ENCODE results near the gene URM1.
"Not testable (repeated sequence)": the region's sequence is repeated elsewhere in the genome, so short reads cannot be mapped to it uniquely, and the experiment has no call there.

The URM1 gene

DNA sequence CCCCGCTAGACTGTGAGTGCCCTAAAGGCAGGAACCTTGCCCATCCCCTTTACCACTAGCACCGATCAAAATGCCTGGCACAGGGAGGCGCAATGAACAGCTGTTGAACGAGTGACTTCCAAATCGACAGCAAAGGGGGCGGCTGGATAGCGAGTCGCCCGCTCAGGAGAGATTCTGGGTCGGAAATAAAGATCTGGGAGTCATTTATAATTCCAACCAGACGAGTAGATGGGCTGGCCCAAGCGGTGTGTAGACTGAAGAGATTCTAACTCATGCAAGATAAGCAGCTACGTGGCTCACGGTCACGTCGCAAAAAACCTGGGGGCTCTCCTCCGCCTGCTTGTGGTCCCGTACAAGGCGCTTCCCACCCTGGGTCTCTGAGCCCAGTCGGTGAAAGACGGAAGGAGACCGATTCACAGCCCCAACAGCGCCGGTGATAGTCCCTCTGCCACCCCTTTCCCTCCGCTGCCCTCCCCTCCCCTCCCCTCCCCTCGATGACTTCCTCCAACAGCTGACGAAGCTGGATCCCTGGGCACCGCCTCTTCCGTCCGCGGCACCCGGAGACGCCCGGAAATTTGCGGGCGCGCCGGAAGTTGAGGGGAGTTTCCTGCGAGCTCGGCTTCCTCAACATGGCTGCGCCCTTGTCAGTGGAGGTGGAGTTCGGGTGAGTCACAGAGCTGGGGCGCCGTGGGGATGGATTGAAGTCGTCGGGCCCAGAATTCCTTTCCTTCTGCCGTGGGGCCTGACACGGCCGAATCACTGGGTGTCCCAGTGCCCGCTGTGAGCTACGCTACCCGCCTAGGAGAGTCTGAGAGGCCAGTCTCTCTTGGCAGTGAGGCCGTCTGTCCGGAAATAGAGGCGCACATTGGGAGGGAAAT, at the start of gene URM1:
TSS of gene URM1 (plus strand) at position 623 of the 878 bp plus-strand sequence. CDS start at position 630, 7 bp downstream.
- DNase-seq, result peak; percentile 48 to 98 (median 94)

DNA sequence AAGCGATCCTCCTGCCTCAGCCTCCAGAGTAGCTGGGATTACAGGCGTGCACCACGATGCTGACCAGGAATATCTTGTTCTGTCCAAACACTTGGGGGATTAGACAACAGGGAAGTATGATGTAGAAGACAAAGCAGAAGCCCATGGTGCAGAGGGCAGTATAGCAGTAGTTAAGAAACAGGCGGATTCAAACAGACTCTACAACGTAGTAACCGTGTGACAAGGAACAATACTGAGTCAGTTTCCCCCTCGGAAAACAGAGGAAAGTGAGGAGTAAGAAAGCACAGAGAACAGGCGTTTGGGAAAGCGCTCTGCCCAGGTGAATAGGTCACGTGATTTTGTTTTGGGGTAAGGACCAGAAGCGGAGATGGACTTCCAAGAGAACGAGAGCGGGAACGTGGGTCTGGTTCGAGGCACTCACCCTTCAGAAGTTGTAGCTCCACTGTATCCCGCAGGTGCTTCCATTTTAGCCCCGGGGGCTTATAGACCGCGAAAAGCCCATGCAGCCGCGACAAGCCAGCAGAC, 49.2 kb upstream of the URM1 start:
- DNase-seq, result no peak

DNA sequence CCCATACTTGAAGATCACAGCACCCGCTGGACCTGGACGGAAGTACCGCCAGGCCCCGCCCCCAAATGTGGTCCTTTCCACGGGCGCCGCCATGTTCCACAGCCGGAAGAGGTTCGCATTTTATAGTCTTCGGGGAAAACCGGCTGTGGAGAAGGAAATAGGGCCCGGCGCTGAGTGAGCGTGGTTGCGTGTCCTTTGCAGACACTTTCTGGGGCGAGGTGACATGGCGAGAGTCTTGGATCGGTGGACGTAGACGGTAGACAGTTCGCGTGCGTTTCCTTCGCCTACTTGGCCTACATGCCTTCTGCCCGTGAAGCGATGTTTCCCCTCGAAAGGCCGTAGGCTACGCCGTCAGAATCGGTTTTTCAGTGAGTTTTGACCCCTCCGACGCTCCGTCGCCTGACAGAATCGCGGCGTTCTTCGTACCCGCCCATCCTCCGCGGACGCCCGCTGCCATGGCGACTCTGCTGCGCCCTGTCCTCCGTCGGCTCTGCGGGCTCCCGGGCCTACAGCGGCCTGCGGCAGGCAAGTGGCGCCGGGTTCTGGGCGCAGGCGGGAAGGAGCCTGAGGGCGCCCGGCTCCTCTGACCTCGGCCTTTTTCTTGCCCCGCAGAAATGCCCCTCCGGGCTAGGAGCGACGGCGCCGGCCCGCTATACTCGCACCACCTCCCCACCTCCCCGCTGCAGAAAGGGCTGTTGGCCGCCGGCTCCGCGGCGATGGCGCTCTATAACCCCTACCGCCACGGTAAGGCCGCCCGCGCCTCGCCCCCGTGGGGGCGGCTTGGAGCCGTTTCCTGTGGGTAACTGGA, 48.6 kb upstream of the URM1 start, which contains the start of the genes COQ4 and TRUB2:
TSS of gene COQ4 (plus strand) at position 436 of the 808 bp plus-strand sequence. CDS start at position 456, 20 bp downstream.
TSS of gene TRUB2 (minus strand) at position 44 of the 808 bp plus-strand sequence. CDS start at position 5, 39 bp downstream.
- DNase-seq, result peak; percentile 73 to 99 (median 92)

DNA sequence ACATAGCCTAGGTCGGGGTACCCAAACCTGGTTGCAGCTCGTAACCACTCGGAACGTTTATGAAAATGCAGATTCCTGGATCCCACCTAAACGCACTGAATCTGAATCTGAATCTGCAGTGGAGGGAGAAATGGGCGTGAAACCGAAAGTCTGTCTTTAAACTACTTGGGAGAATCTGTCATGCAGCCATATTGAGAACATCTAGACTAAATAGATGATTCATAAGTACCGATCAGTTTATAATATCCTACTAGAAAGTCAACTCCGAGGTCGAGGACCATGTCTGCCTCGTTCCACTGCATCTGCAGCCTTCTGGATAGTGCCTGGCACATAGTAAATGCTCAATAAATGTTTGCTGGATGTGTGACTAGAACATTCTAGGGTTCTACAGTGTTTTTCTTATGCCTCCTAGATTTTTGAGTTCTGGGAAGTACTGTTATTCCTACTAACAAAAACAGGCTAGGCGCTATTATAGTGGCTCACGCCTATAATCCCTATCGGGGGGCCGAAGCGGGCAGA, 47.9 kb upstream of the URM1 start:
- no peak for DNase-seq

- DNase-seq, result no peak
These were observed 47.4 kb upstream of the URM1 start for GRCh38 chr9:128323791-128324190.

GRCh38 chr9:128324401-128324800, 46.8 kb upstream of the URM1 start:
- DNase-seq, result no peak

DNA sequence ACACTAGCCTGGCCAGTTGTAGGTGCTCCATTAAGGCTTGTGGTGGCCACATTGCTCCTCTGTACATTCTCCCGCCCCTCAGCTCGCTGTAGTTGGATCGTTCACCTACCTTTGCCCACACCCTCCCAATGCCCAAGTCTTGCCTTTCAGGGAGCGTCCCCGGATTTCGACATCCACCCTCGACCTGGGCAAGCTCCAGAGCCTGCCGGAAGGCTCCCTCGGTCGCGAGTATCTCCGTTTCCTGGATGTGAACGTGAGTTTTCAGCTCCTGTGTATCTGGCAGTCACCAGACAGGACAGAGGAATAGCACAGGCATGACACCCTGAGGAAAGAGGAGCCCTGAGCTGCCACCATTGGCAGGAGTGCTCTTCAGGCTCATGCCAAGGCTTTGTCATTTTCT, 45.5 kb upstream of the URM1 start:
- no peak for DNase-seq

GRCh38 chr9:128333451-128333869, 37.7 kb upstream of the URM1 start:
- no peak for DNase-seq

- no peak for DNase-seq
These were observed 36.0 kb upstream of the URM1 start for GRCh38 chr9:128335161-128335560.

- no peak for DNase-seq
These were observed 35.3 kb upstream of the URM1 start for GRCh38 chr9:128335914-128336313.

DNA sequence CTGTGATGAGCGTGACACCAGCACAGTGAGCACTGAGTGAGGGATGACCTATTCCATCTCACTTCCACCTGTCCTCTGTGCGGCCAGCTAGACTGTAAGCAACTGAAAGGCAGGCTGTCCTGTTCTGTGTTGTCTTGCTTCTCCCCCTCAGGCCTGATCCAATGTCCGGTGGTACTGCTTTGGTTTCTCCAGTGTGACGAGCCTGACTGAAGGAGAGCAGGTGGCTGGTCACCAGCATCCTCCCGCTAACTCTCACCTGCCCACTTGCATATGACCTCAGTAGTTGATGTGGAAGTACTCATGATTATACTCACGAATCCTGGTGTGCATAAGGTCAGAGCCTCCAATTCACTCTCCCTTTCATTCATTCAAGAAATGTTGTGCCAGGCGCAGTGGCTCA, 33.2 kb upstream of the URM1 start:
- no peak for DNase-seq

- not testable (repeated sequence) for DNase-seq
These were observed 32.1 kb upstream of the URM1 start for GRCh38 chr9:128338852-128339614.

DNA sequence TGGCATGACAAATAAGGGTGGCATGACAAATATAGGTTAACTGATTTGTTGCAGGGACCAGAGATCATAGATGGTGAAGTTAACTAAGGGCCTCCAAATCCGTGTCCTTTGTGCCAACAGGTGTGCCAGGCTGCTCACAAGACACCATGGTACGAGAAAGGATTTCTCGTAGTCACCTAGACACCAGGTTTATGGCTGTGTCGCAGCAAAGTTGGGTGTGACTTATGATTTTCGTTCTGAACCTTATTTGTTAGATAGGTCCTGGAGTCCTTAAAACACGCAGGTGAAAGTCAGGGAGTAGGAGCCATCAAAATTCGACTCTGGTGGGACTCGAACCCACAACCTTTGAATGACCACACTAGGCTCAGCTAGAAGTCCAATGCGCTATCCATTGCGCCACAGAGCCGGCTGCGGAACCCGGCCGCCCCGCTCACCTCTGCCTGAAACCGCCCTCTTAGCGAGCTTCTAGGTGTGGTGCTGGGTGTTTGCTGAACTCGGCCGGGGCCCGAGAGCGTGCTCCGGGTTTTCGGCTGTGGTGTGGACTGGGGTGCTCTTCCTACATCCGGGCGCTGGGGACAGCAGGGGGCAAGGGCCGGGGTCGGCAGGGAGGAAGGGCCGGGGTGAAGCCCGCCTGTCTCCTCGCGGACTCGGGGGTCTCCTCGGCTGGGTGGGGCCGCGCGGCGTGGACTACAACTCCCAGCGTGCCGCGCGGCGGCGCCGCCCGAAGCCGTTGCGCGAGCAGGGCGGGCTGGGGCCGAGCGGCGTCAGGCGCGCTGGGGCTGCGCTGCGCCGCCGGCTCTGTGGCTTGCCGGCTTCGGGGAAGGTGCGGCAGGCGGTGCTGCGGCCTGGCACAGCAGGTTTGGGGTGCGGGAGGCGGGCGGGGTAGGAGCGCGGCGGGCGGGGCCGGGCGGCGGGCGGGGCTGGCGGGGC, 31.1 kb upstream of the URM1 start, which contains the start of gene SLC27A4:
TSS of gene SLC27A4 (plus strand) at position 767 of the 930 bp plus-strand sequence. CDS start 2,606 bp downstream, outside the sequence.
- peak in 50 of 51 donors; percentile 6 to 80 (median 38) for DNase-seq

- peak in 5 of 51 donors; percentile 8 to 62 (median 33) for DNase-seq
These were observed 30.3 kb upstream of the URM1 start for GRCh38 chr9:128340691-128341434.

GRCh38 chr9:128341435-128341849, 29.7 kb upstream of the URM1 start:
- DNase-seq, result peak in 32 of 51 donors; percentile 3 to 60 (median 24)

DNA sequence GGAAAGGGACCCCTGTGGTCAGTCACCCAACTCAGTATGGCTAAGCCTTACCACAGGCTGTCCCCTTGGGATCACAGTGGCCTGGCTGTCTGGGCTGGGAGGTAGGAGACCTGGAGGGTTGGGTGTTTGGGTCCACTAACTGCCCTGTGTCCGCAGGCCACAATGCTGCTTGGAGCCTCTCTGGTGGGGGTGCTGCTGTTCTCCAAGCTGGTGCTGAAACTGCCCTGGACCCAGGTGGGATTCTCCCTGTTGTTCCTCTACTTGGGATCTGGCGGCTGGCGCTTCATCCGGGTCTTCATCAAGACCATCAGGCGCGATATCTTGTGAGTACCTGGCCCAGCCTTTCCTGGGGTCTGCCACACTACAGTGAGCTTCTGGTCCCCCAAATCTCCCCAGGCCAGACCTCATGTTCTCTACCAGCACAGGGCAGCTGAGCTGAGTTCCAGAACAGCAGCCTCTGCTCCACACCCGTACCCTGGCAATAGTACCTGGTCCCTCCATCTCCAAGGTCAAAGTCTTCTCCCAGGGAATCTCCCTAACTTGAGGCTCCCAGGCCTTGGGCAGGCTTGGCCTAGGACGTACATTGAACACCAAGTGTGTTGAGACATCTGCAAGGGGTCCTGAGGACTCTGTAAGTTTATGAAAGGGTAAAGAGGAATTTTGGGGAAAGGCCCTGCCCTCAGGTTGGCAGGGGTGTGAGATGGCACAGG, 28.0 kb upstream of the URM1 start:
- no peak for DNase-seq

DNA sequence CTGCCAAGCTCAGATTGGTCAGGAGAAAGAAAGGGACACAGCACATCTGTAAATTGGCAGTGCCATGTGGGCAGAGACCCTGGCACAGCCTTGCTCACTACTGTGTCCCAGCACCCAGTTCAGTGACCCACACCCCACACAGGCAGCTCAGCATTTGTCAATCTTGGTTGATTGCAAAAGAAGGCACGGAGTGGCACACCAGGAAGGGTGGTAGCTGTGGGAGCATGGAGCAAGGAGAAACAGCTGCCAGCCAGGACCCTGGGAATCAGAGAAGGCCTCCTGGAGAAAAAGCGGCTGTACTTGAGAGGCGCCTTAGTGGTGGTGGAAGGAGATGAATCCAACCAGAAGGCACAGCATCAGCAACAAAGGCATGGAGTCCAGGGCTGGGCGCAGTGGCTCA, 27.3 kb upstream of the URM1 start:
- DNase-seq, result no peak
